Heart left ventricle (tissue), 16 donors: ENCODE results near the gene IDUA. TPM values are rescaled to one million over a fixed set of nuclear protein-coding genes. Genes with fewer than 3 reads are reported as not detected.

ENCODE experiments used
- ATAC-seq, 4 donors: fragments of 200-7000 bp; cut with Tn5 transposase; one replicate each; pipeline ENCODE4 v1.9.1; 2020 to 2022; ENCODE audit warnings: moderate library complexity in 4 of 4, mild to moderate bottlenecking in 3 of 4, moderate number of reproducible peaks in 1 of 4
- DNase-seq, 5 donors: peaks; one replicate each; pipeline ENCODE4 v3.0.0-alpha.2; 2020
- H3K27ac ChIP-seq, 12 donors: fragments of 200-600 bp; sonication (generic) in 4 of 12; one replicate each; pipeline versions ENCODE4 v1.5.0 to v1.8.0; 2016 to 2022; ENCODE audit warnings: mild to moderate bottlenecking in 2 of 12
- H3K27me3 ChIP-seq, 9 donors: fragments of 200-600 bp; sonication (generic) in 2 of 9; one replicate each; pipeline versions ENCODE4 v1.5.1 to v1.8.0; 2016 to 2022; ENCODE audit warnings: mild to moderate bottlenecking in 3 of 9
- H3K36me3 ChIP-seq, 9 donors: fragments of 200-600 bp; sonication (generic) in 2 of 9; one replicate each; pipeline versions ENCODE4 v1.5.0 to v1.8.0; 2018 to 2022; ENCODE audit warnings: mild to moderate bottlenecking in 2 of 9
- H3K4me1 ChIP-seq, 12 donors: fragments of 200-600 bp; sonication (generic) in 4 of 12; one replicate each; pipeline versions ENCODE4 v1.5.0 to v1.8.0; 2016 to 2022; ENCODE audit warnings: mild to moderate bottlenecking in 3 of 12
- H3K4me3 ChIP-seq, 12 donors: fragments of 200-600 bp; sonication (generic) in 4 of 12; one replicate each; pipeline versions ENCODE4 v1.5.0 to v1.8.0; 2017 to 2022; ENCODE audit warnings: mild to moderate bottlenecking in 9 of 12, moderate library complexity in 4 of 12
- H3K9me3 ChIP-seq, 12 donors: fragments of 200-600 bp; sonication (generic) in 4 of 12; one replicate each; pipeline versions ENCODE4 v1.5.0 to v1.8.0; 2016 to 2022; ENCODE audit warnings: mild to moderate bottlenecking in 1 of 12
- POLR2A ChIP-seq, 2 donors: fragments of 450-650 bp; IDR thresholded peaks; one replicate each; pipeline ENCODE4 v1.6.1; 2017; ENCODE audit warnings: antibody characterized with exemption in 2 of 2, mild to moderate bottlenecking in 2 of 2, moderate library complexity in 2 of 2
- WGBS, 4 donors: extraction: QIAGEN DNeasy Blood & Tissue Kit in 2 of 4; methylation state at CpG; one replicate each; pipeline versions ENCODE4 v1.1.5 to v1.1.7; 2013 to 2018; 5-methylcytosine and 5-hydroxymethylcytosine counted together
- intact Hi-C, 10 donors: fragments of 100-400 bp; cut with DNase I; formaldehyde crosslinking; loops; one replicate each; pipeline versions ENCODE4 v1.11.1 to v1.14.2; 2022
- polyA plus RNA-seq, 2 donors: library from polyadenylated mRNA; stranded (reverse); fragments of 200-250 nt; gene quantifications; one replicate each; pipeline ENCODE4 v1.2.3, GENCODE V29; 2013
- total RNA-seq, 9 donors: library from RNA; depleted of rRNA in 2 of 9; stranded (reverse); fragments of >200 nt in 2 of 9; fragmentation: NEBNext Ultra II Directional in 3 of 9; extraction: Animal tissue kit (Norgen Biotek cat#: 25700) in 3 of 9; gene quantifications; one replicate each; pipeline versions ENCODE4 v1.1.0 to v1.2.4, GENCODE V29; 2016 to 2023
- TF ChIP-seq, protein P1 (sequence below), 12 donors: fragments of 200-600 bp; sonication (generic) in 4 of 12; IDR thresholded peaks; one replicate each; pipeline versions ENCODE4 v1.5.0 to v1.8.0; 2018 to 2022; ENCODE audit warnings: antibody characterized with exemption in 12 of 12, mild to moderate bottlenecking in 5 of 12
- donor health status: ischemic (EF 13 %, LVEDD 7.1; RV severe dilation, severe dysfunction).
- donor health status: healthy with polysubstance abuse.
- donor health status: DM: no; HTN: yes; CAD: no.
- donor health status: DM: no; HTN: no; CAD: no.
- donor health status: ischemic (EF 25% LVEDD 6.9; RV normal size, moderate dysfunction).
- donor health status: ischemic (EF 25% LVEDD 5.7; RV mildly dilated, moderate dysfunction).
- donor health status: healthy.
- donor health status: DM: yes; HTN: yes; CAD: no.
- donor health status: ischemic (EF 35%, LVEDD 5.7; RV mildly dilated, moderate dysfunction).
- donor health status: nonischemic (EF 11% LVEDD 7.7; RV severe dilation, severe dysfunction).
- donor health status: DM: yes; HTN: yes; CAD: no.
- donor health status: PGD.
- donor health status: ischemic (EF 29% LVEDD 5.4; RV normal size, mild dysfunction).
- donor health status: nonischemic (EF 23%, LVEDD 6.1; RV moderate dilation, normal function).

The IDUA gene
- total and polyA plus RNA-seq, 11 donors: 3.2 to 17.4 (median 6.8) TPM

DNA sequence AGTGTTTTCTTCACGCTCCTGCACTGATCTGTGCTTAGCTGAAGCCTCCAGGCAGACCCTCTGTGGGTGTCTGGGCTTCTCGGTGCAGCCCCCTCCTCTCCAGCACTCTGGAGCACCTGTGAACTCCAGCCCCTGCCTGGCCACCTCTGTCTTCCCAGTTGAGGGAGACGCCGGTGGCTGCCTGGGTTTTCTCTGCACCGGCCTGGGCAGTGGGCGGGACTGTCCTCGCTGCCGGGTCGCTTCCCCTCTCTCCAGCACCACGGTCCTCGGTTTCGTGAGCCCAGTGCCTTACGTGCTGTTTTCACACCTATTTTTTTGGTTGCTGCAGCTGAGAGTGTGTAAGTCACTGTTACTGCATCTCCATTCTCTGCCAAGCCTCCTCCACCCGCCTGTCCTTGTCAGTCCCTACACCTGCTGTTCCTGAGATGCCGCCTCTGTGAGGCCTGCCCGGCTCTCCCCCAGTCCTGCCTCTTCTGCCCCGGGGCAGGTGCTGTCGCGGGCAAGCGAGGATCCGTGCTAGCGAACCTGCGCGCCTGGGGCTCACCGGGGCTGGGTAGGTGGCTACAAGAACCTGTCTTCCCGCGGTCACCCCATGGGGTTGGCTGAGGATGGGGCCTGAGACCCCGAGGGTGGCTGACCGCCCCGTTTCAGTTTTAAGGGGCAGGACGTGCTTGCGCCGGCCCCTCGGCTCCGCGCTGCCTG lies 22.1 kb downstream of the IDUA start:
- TF ChIP-seq, protein P1, sequence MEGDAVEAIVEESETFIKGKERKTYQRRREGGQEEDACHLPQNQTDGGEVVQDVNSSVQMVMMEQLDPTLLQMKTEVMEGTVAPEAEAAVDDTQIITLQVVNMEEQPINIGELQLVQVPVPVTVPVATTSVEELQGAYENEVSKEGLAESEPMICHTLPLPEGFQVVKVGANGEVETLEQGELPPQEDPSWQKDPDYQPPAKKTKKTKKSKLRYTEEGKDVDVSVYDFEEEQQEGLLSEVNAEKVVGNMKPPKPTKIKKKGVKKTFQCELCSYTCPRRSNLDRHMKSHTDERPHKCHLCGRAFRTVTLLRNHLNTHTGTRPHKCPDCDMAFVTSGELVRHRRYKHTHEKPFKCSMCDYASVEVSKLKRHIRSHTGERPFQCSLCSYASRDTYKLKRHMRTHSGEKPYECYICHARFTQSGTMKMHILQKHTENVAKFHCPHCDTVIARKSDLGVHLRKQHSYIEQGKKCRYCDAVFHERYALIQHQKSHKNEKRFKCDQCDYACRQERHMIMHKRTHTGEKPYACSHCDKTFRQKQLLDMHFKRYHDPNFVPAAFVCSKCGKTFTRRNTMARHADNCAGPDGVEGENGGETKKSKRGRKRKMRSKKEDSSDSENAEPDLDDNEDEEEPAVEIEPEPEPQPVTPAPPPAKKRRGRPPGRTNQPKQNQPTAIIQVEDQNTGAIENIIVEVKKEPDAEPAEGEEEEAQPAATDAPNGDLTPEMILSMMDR (IDR thresholded peaks at IDR 0.05): no peak
- TF ChIP-seq POLR2A (IDR thresholded peaks at IDR 0.05): no peak
- DNase-seq: peak in 2 of 5 donors; percentile 41 to 54
- H3K36me3 ChIP-seq: no peaks in the 10 kb centered on the region
- peaks cover 0 to 41% (median 23%) of the 10 kb centered on the region in 12 donors for H3K4me1 ChIP-seq
- peak overlapping the region in 3 of 12 donors; percentile 28 to 66 (median 34) for H3K27ac ChIP-seq
- no peaks in the 10 kb centered on the region for H3K9me3 ChIP-seq
- WGBS, 4 donors: 2 to 6% (median 3%) methylated on average over 24 to 36 of the region's 36 CpGs
- peaks cover 2 to 48% (median 17%) of the 10 kb centered on the region in 9 donors for H3K27me3 ChIP-seq
- intact Hi-C loops: loop anchor here in 1 of 10 donors (2.0 kb wide), 1 partner anchor 76 kb away; the partner anchor contains the start of genes GAK and TMEM175
- H3K4me3 ChIP-seq: peak overlapping the region; percentile 48 to 75 (median 64)
- peak in 2 of 4 donors; percentile 1 for ATAC-seq

DNA sequence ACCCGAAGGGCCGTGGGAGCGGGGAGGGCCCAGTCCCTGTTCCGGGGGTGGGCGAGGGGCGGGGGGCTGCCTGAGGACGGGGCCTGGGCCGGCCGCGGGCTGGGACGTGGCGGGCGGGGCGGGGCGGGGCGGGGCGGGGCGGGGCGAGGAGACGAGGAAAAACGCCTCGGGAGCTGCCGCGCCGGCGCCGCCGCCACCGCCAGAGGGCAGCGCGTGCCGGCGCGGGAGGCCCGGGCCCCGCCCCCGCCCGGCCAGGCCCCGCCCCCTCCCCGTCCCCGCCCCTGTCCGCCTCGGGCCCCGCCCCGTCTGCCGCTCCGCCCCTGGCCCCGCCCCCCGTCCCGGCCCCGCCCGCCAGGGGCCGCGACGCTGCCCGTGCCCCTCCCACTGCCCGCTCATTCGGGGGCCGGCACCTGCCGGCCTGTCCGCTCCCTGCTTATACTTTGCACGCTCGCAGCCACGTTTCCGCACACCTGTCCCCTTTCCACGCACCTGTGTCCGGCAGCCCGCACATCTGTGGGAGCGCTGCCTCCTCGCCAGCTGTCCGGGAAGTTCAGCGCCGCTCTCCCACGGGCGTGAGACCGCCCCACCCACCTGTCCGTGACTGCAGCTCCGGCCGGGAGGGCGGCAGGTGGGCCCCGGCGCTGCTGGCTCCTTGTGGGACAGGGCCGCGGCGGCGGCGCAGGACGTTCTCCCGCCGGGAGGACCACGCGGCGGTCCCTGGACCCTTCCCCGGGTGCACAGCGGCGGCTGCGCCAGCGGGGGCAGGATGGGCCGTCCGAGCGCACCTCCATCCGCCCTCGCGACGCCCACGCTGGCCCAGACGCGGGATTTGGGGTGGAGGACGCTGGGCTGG lies 22.9 kb downstream of the IDUA start:
- DNase-seq (peak; percentile 72 to 91 (median 75)), ATAC-seq (peak; percentile 54 to 78 (median 66))
- H3K27me3 ChIP-seq: peaks cover 0 to 41% (median 15%) of the 10 kb centered on the region in 9 donors
- peaks cover 0 to 38% (median 23%) of the 10 kb centered on the region in 12 donors for H3K4me1 ChIP-seq
- no peaks in the 10 kb centered on the region for H3K9me3 ChIP-seq
- H3K36me3 ChIP-seq: no peaks in the 10 kb centered on the region
- peak overlapping the region; percentile 49 to 75 (median 65) for H3K4me3 ChIP-seq
- TF ChIP-seq, protein P1 (IDR thresholded peaks at IDR 0.05): peak in 6 of 12 donors; percentile 5 to 43 (median 16)
- TF ChIP-seq POLR2A (IDR thresholded peaks at IDR 0.05): no peak
- WGBS, 4 donors: 1% methylated on average over 42 to 109 of the region's 109 CpGs
- intact Hi-C loops: loop anchor here in 1 of 10 donors (2.0 kb wide), 1 partner anchor 77 kb away; the partner anchor contains the start of genes GAK and TMEM175
- peak overlapping the region in 7 of 12 donors; percentile 8 to 76 (median 58) for H3K27ac ChIP-seq

DNA sequence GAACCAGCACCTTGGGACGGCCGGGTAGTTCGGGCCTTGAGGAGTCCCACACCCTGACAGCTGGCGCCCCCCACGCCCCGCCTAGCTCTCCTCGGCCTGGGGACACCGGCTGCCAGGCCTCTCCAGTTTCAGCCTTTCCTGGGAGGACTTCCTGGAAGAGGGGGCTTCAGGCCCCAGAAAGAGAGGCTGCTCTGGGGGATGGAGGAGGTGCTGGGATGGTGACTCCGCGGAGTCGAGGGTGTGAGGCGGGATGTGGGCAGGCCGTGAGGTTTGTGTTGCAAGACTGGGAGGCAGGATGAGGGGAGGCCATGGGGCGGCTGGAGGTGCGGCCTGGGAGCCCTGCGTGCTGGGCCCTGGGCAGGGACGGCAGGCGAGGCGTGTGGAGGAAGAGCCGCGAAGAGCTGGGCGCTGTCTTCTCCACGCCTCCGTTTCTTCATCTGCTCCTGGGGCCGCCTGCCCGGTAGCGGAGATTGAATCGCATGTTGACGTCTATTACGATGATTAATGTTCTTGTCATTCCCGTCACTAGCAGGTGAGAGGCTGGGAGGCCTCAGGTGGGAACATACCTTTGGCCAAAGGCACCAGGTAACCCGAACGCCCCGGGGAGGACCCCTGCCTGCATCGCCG lies 23.7 kb downstream of the IDUA start:
- Histone ChIP-seq H3K27ac (peak overlapping the region in 8 of 12 donors; percentile 6 to 76 (median 42)), H3K27me3 (peaks cover 0 to 33% (median 11%) of the 10 kb centered on the region in 9 donors), H3K4me3 (peak overlapping the region; percentile 23 to 72 (median 62)), H3K4me1 (peaks cover 0 to 31% (median 22%) of the 10 kb centered on the region in 12 donors), H3K9me3 (no peaks in the 10 kb centered on the region), H3K36me3 (no peaks in the 10 kb centered on the region)
- peak in 3 of 4 donors; percentile 25 to 56 (median 48) for ATAC-seq
- intact Hi-C loops: no loop called here
- peak in 4 of 5 donors; percentile 35 to 75 (median 60) for DNase-seq
- TF ChIP-seq POLR2A (IDR thresholded peaks at IDR 0.05): no peak
- TF ChIP-seq, protein P1 (IDR thresholded peaks at IDR 0.05): no peak
- 2 to 3% (median 2%) methylated on average over 21 to 36 of the region's 36 CpGs for WGBS, 4 donors
